GM19025 (cell line): ENCODE measurements around the gene ZNF490.
"Not testable (repeated sequence)": the region's sequence is repeated elsewhere in the genome, so short reads cannot be mapped to it uniquely, and the experiment has no call there.

ENCODE experiments used
- ATAC-seq: cut with Tn5 transposase; IDR thresholded peaks from one replicate; pipeline ENCODE4 v1.9.1; 2021; ENCODE audit warnings: mild to moderate bottlenecking, low read depth, moderate library complexity; ENCODE audit not compliant: unreplicated experiment

The ZNF490 gene

GRCh38 chr19:12623361-12624031 is 12.9 kb upstream of the ZNF490 start:
- ATAC-seq, result no peak

DNA sequence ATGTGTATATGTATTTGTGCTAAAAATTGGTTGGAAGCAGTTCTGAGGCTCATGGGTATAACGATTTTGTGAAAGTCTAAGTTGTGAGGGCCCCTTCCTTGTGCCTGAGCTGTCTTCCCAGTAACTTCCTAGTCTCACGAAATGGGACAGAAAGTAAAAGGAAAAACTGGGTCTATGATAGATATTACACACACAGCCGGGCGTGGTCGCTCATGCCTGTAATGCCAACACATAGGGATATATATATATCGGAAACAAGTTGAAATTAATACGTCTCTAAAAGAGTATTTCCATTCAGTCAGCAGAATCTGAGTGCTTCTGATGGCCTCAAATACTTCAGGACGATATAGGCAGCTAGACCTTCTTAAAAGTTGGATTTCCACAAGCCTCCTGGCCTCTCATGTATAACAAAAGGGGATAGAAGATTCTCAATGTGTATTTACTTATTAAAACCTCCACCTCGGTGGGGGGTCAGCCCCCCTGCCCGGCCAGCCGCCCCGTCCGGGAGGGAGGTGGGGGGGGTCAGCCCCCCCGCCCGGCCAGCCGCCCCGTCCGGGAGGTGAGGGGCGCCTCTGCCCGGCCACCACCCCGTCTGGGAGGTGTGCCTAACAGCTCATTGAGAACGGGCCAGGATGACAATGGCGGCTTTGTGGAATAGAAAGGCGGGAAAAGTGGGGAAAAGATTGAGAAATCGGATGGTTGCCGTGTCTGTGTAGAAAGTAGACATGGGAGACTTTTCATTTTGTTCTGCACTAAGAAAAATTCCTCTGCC is 10.8 kb upstream of the ZNF490 start:
- not testable (repeated sequence) for ATAC-seq

DNA sequence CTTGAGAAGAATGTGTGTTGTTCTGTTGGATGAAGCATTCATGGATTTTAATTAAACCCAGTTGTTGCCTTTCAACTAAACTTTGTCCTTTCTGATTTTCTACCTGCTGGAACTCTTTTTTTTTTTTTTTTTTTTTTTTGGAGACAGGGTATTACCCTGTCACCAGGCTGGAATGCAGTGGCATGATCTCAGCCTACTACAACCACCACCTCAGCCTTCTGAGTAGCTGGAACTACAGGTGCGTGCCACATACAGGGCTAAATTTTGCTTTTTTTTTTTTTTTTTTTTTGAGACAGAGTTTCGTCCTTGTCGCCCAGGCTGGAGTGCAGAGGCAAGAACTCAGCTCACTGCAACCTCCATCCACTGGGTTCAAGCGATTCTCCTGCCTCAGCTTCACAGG is 7.0 kb upstream of the ZNF490 start:
- ATAC-seq, result no peak

- no peak for ATAC-seq
Observed at GRCh38 chr19:12611361-12611699, 717 bp upstream of the ZNF490 start.

GRCh38 chr19:12607631-12608030 is 3.0 kb downstream of the ZNF490 start:
- ATAC-seq, result no peak

DNA sequence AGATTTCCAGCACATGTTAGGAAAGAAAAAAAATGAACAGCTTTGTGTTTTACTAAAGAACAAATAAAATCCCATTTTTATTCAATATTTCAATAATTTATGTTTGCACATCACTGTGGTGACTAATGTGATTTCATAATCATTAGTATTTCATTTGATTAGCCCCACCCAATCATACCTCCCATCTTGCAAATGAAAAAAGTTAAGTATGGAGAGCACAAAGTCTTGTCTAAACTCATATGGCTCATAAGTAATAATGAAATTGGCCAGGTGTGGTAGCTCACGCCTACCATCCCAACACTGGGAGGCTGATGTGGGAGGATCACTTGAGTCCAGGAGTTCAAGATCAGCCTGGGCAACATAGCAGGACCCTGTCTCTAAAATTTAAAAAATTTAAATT is 3.8 kb downstream of the ZNF490 start:
- no peak for ATAC-seq

DNA sequence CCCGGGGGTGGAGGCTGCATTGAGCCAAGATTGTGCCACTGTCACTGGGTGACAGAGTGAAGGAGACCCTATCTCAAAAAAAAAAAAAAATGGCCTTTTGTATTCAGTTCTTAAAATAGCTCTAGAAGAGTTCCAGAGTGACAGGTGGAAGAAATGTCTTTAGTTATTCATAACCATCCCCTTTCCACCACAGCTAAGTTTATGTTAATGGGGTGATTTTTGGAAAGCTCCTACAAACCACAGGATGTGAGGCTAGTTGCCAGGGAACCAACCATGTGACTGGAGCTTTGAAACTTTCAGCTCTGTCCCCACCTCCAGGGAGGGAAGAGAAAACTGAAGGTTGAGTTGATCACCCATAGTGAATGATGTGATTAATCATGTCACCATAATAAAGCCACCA is 6.9 kb downstream of the ZNF490 start:
- peak; percentile 55 for ATAC-seq

DNA sequence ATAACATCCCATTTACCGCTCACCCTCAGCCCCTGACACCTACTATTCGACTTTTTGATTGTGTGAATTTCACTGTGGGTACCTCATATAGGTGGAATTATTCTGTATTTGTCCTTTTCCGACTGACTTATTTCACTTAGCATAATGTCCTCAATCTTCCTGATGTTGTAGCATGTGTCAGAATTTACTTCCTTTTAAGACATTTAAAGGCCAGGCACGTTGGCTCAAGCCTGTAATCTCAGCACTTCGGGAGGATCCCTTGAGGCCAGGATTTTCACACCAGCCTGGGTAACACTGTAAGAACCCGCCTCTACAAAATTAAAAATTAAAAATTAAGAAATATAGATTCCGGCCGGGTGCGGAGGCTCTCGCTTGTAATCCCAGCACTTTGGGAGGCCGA is 13.0 kb downstream of the ZNF490 start:
- ATAC-seq, result no peak

DNA sequence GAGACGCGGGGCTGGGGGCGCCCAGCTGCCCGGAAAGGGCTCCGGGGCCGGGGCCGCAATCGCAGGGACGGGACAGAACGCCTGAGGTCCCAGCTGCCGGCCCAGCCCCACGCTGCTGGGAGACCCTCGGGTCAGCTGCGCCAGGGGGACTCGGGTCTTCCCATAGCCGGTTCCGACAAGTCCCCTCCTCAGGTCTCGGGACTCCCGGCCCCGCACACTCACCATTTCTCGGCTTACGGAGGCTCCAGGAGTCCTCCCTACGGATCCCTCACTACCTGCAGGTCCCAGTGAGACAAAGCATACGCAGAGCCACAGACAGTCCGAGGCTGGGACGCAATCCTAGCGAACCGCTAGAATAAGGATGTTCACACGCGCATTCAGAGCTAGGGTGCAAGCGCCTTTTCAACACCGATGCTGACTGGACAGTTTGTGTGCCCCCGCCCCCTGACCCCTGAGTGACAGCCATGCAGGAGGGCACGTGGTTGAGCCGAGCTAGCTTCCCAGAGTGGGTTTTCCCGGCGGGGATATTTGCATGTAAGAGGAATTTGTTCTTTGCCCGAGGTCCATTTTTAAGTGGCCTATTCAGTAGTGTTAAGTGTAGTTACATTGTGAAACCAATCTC is 13.6 kb downstream of the ZNF490 start:
- no peak for ATAC-seq

DNA sequence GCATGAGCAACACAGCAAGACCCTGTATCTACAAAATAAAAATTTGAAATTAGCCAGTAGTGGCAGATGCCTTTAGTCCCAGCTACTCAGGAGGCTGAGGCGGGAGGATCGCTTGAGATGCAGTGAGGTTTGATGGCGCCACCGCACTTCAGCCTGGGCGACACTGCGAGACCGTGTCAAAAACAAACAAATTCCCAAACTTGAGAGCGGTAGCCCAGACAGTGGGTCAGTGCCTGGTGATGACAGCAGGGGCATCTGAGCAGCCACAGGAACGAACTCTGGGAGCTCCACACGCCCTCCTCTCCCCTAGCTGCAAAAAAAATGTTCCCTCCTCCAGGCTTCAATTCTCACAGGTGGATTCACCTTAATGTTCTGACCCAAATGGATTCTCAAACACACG is 14.1 kb downstream of the ZNF490 start:
- no peak for ATAC-seq

DNA sequence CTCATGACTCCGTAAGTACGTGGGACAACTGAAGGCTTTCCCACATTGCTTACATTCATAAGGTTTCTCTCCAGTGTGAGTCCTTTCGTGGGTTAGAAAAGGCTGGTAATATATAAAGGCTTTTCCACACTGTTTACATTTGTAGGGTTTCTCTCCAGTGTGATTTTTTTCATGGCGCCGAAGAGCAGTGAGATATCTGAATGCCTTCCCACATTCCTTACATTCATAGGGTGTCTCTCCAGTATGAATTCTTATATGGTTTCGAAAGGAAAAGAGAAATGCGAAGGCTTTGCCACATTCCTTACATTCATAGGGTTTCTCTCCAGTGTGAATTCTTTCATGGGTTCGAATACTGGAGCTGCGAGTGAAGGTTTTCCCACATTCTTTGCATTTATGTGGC is 29.5 kb downstream of the ZNF490 start:
- no peak for ATAC-seq

DNA sequence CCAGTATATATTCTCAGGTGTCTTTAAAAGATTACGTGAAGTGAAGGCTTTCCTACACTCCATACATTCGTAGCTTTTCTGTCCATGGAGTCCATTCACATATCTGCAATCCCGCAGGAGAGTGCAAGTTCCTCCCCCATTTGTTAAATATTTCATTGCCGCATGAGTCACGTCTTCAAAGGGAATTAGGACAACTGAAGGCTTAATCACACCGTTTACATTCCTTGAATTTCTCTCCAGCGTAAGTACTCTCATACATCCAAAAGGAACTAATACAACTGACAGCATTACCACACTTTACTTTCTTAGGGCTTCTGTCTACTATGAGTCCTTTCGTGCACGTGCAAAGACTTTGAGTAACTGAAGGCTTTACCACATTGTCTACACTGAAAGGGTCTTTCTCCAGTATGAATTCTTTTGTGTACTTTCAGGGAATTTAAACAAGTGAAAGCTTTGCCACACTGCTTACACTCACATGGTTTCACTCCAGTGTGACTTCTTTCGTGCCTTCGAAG is 30.4 kb downstream of the ZNF490 start:
- ATAC-seq, result no peak

DNA sequence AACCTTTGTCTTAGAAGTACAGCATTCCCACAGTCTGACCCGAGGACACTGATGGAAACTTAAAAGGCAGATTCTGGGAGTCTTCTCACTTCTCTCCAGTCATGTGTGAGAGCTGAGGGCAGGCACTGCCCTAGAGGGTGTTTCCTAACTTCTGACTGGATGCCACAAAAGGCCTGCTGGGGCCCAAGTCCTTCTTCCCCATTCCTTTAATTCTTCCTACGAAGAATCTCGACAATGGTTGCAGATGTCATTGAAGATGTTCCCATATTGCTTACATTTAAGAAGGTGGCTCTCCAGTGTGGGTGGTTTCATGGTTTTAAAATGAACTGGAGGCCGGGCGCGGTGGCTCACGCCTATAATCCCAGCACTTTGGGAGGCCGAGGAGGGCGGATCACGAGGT is 32.0 kb downstream of the ZNF490 start:
- no peak for ATAC-seq

DNA sequence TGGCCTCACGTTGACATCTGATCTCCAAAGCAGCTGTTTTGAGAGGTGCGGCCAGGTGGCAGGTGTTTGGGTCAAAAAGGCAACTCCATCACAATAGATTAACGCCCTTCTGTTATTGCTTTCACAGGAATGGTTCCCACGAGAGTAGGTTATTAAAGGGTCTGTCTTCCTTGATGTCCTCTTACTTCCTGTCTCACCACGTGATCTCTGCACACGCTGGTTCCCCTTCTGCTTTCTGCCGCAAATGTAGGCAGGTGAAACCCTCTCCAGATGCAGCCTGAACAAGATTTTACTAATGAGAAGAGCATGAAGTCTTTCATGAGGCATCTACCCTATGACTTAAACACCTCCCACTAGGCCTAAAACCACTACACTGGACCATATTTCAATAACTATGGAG is 36.6 kb downstream of the ZNF490 start:
- ATAC-seq, result no peak

- no peak for ATAC-seq
Observed at GRCh38 chr19:12567951-12568350, 42.7 kb downstream of the ZNF490 start.

GRCh38 chr19:12566380-12566779 is 44.2 kb downstream of the ZNF490 start:
- ATAC-seq, result not testable (repeated sequence)

DNA sequence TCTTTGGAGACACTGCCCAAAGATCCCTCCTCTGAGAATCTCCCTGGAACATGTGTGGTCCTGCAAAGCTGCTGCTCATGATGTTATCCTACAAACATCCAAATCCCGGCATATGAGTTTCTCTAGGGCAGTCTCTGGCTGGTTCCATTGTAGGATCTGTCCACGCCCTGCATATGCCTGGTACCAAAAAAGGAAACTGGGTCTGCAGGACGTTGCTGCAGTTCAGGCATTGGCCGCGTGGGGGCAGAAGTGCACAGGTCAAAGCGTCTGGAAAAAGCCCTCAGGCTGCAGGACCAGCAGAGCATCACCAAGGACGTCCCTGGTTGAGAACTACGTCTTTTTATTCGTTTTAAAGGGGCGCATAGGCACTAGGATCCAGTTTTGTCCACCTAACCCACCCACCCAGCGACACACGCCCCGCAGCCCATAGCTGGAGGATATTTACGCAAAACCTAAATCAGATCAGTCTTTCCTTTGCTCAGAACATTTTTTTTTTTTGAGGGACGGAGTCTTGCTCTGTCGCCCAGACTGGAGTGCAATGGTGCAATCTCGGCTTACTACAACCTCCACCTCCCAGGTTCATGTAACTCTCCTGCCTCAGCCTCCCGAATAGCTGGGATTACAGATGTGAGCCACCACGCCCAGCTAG is 46.5 kb downstream of the ZNF490 start:
- no peak for ATAC-seq

DNA sequence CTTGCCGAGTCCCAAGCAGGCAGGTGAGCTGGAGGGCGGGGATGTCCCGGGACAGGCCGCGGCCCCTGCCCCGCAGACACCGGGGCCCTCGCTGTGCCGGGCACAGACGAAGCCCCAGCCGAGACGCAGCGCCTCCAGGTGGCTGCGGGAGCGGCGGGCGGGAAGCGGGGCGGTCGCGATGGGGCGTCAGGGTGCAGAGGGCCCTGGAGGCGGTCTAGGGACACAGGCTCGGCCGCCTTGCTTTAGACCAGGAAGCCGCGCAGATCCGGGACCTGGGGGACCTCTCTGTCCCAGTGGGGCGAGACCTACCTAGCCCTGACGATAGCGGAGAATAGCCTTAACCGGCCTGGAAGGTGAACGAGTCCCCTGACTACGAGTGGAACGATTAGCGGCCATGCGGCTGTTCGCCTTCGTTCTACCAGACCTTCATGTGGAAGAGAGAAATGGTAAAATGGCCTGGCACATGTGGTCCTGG is 55.1 kb downstream of the ZNF490 start:
- ATAC-seq, result no peak

GRCh38 chr19:12551060-12551832 is 59.4 kb downstream of the ZNF490 start, which contains the start of gene ZNF564:
ZNF564 (minus strand) TSS chr19:12551482; CDS start chr19:12551332, 150 bp downstream.
- ATAC-seq, result peak; percentile 97

DNA sequence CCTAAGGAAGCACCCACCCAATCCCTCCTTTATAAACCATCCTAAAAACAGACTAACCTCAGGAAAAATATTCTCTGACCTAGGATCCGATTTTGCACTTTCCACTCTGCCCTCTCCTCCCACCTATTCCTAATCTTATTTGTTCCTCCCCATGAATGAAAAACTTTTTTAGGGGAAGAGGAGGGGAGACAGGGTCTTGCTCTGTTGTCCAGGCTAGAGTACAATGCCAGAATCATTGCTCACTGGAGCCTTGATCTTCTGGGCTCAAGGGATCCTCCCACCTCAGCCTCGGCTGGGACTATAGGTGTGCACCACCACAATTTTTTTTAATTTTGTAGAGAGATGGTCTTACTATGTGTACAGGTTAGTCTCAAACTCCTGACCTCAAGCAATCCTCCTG is 63.7 kb downstream of the ZNF490 start:
- ATAC-seq, result no peak
